H9 (cell line): ENCODE results near the gene THTPA. TPM values are rescaled to one million over a fixed set of nuclear protein-coding genes. Genes with fewer than 3 reads are reported as not detected.

Experiments used
- DNase-seq: peaks from one replicate; pipeline ENCODE4 v3.0.0-alpha.2; 2017
- H2AFZ ChIP-seq: one replicate; pipeline ENCODE4 v1.6.1; 2013; ENCODE audit warnings: mild to moderate bottlenecking, low read length, control low read depth, moderate library complexity
- H2AK5ac ChIP-seq: 2 replicates; pipeline ENCODE4 v1.6.1; 2013; ENCODE audit warnings: low read length, control low read depth, mixed read lengths; ENCODE audit not compliant: insufficient read length
- H2BK120ac ChIP-seq: one replicate; pipeline ENCODE4 v1.6.1; 2013; ENCODE audit warnings: low read depth, mild to moderate bottlenecking, low read length, control low read depth, inconsistent platforms; ENCODE audit not compliant: poor library complexity, severe bottlenecking
- H2BK12ac ChIP-seq: 2 replicates; pipeline ENCODE4 v1.6.1; 2013; ENCODE audit warnings: low read length, control low read depth, mixed read lengths, low read depth; ENCODE audit not compliant: insufficient read length
- H2BK15ac ChIP-seq: 2 replicates; pipeline ENCODE4 v1.6.1; 2013; ENCODE audit warnings: low read depth, low read length, control low read depth
- H2BK20ac ChIP-seq: one replicate; pipeline ENCODE4 v1.6.1; 2013; ENCODE audit warnings: low read depth, mild to moderate bottlenecking, low read length, control low read depth, inconsistent platforms; ENCODE audit not compliant: poor library complexity, severe bottlenecking
- H2BK5ac ChIP-seq: 2 replicates; pipeline ENCODE4 v1.6.1; 2013; ENCODE audit warnings: low read length, control low read depth, mixed read lengths; ENCODE audit not compliant: insufficient read length
- H3K14ac ChIP-seq: 2 replicates; pipeline ENCODE4 v1.6.1; 2013; ENCODE audit warnings: low read length, control low read depth; ENCODE audit not compliant: insufficient read depth
- H3K18ac ChIP-seq: 2 replicates; pipeline ENCODE4 v1.6.1; 2013; ENCODE audit warnings: low read depth, mild to moderate bottlenecking, mixed read lengths, low read length, control low read depth; ENCODE audit not compliant: insufficient read length
- H3K23ac ChIP-seq: 2 replicates; pipeline ENCODE4 v1.6.1; 2013; ENCODE audit warnings: low read length, control low read depth, mixed read lengths, low read depth; ENCODE audit not compliant: insufficient read length
- H3K23me2 ChIP-seq: 2 replicates; pipeline ENCODE4 v1.6.1; 2013; ENCODE audit warnings: low read depth, mild to moderate bottlenecking, mixed read lengths, low read length, control low read depth; ENCODE audit not compliant: insufficient read length, poor library complexity, severe bottlenecking
- H3K27ac ChIP-seq: 2 replicates; pipeline ENCODE4 v1.5.1; 2013; ENCODE audit warnings: low read length, control low read depth, mixed read lengths, low read depth; ENCODE audit not compliant: insufficient read length
- H3K27me3 ChIP-seq: 2 replicates; pipeline ENCODE4 v1.6.1; 2013; ENCODE audit warnings: low read length, control low read depth, inconsistent platforms; ENCODE audit not compliant: insufficient read depth
- H3K4ac ChIP-seq: 2 replicates; pipeline ENCODE4 v1.6.1; 2013; ENCODE audit warnings: low read depth, mild to moderate bottlenecking, control low read depth, inconsistent platforms, low read length, moderate library complexity
- H3K4me1 ChIP-seq: 2 replicates; pipeline ENCODE4 v1.6.1; 2013; ENCODE audit warnings: low read length, control low read depth, inconsistent platforms; ENCODE audit not compliant: insufficient read depth
- H3K4me2 ChIP-seq: 2 replicates; pipeline ENCODE4 v1.6.1; 2013; ENCODE audit warnings: low read length, control low read depth, mixed read lengths; ENCODE audit not compliant: insufficient read length, insufficient read depth
- H3K56ac ChIP-seq: 2 replicates; pipeline ENCODE4 v1.6.1; 2013; ENCODE audit warnings: low read depth, mild to moderate bottlenecking, mixed read lengths, low read length, control low read depth; ENCODE audit not compliant: insufficient read length
- H3K79me1 ChIP-seq: 2 replicates; pipeline ENCODE4 v1.6.1; 2013; ENCODE audit warnings: low read depth, mild to moderate bottlenecking, moderate library complexity, low read length, control low read depth, inconsistent platforms; ENCODE audit not compliant: insufficient read depth, poor library complexity, severe bottlenecking
- H3K79me2 ChIP-seq: 2 replicates; pipeline ENCODE4 v1.6.1; 2013; ENCODE audit warnings: low read length, control low read depth, inconsistent platforms; ENCODE audit not compliant: insufficient read depth
- H3K9ac ChIP-seq: 2 replicates; pipeline ENCODE4 v1.6.1; 2013; ENCODE audit warnings: low read length, control low read depth, mixed read lengths; ENCODE audit not compliant: insufficient read length; ENCODE audit errors: extremely low read depth
- H3K9me3 ChIP-seq: one replicate; pipeline ENCODE4 v1.6.1; 2013; ENCODE audit warnings: low read depth, low read length, inconsistent platforms; ENCODE audit not compliant: control insufficient read depth
- H3T11ph ChIP-seq: one replicate; pipeline ENCODE4 v1.6.1; 2013; ENCODE audit warnings: mild to moderate bottlenecking, low read length, control low read depth, inconsistent platforms
- H4K20me1 ChIP-seq: one replicate; pipeline ENCODE4 v1.6.1; 2013; ENCODE audit not compliant: control insufficient read depth, insufficient read length, insufficient read depth
- H4K5ac ChIP-seq: 2 replicates; pipeline ENCODE4 v1.6.1; 2013; ENCODE audit warnings: low read depth, mild to moderate bottlenecking, mixed read lengths, low read length, control low read depth; ENCODE audit not compliant: insufficient read length
- H4K8ac ChIP-seq: replicated peaks from 2 replicates; pipeline ENCODE4 v1.6.1; 2013; ENCODE audit warnings: low read length, control low read depth, mixed read lengths, low read depth; ENCODE audit not compliant: insufficient read length
- H4K91ac ChIP-seq: 2 replicates; pipeline ENCODE4 v1.6.1; 2013; ENCODE audit warnings: low read depth, mild to moderate bottlenecking, moderate library complexity, mixed read lengths, low read length, control low read depth; ENCODE audit not compliant: insufficient read length
- H3K27ac Mint-ChIP-seq, 3 experiments: 2 replicates in 2 of 3; 3 replicates in 1 of 3; pipeline ENCODE4 v1.8.0; 2020 to 2021; ENCODE audit warnings: mixed read lengths in 3 of 3, mild to moderate bottlenecking in 1 of 3, moderate library complexity in 1 of 3
- H3K27me3 Mint-ChIP-seq: 2 replicates; pipeline ENCODE4 v1.8.0; 2021; ENCODE audit warnings: low read depth, mild to moderate bottlenecking, moderate library complexity, mixed read lengths
- H3K36me3 Mint-ChIP-seq, 3 experiments: 2 replicates in 2 of 3; 3 replicates in 1 of 3; pipeline ENCODE4 v1.8.0; 2020 to 2021; ENCODE audit warnings: low read depth in 3 of 3, mixed read lengths in 3 of 3; ENCODE audit not compliant: insufficient read depth in 1 of 3
- H3K4me1 Mint-ChIP-seq, 2 experiments: 2 replicates each; pipeline ENCODE4 v1.8.0; 2020; ENCODE audit warnings: mixed read lengths in 2 of 2
- H3K4me3 Mint-ChIP-seq, 2 experiments: 2 replicates in 1 of 2; 3 replicates in 1 of 2; pipeline ENCODE4 v1.8.0; 2020 to 2021; ENCODE audit warnings: mild to moderate bottlenecking in 2 of 2, mixed read lengths in 2 of 2, moderate library complexity in 1 of 2
- H3K9me3 Mint-ChIP-seq, 2 experiments: 2 replicates in 1 of 2; 3 replicates in 1 of 2; pipeline ENCODE4 v1.8.0; 2020; ENCODE audit warnings: mild to moderate bottlenecking in 2 of 2, mixed read lengths in 2 of 2, moderate library complexity in 1 of 2
- WGBS: extraction: QIAGEN DNeasy Blood & Tissue Kit; methylation state at CpG from one replicate; pipeline ENCODE4 v1.1.7; 2013; ENCODE audit warnings: missing lambda C conversion rate, low lambda C conversion rate, mixed read lengths; ENCODE audit not compliant: insufficient read length; ENCODE audit errors: extremely low coverage; 5-methylcytosine and 5-hydroxymethylcytosine counted together
- total RNA-seq: library from RNA; stranded (reverse); gene quantifications from 2 replicates; pipeline ENCODE4 v1.2.1, GENCODE V29; 2021
- TF ChIP-seq, protein P1 (sequence below): fragments of 200-600 bp; sonication (generic); conservative IDR thresholded peaks from 3 replicates; pipeline ENCODE4 v1.8.0; 2021; ENCODE audit warnings: antibody characterized with exemption, mild to moderate bottlenecking

THTPA gene
- total RNA-seq, 1 experiment from 2014 or later: 15.6 TPM

GRCh38 chr14:23532658-23533057 lies 23.4 kb upstream of the THTPA start:
- H3K4me3 Mint-ChIP-seq: no peak overlapping the region
- Histone ChIP-seq H3K14ac (no peak overlapping the region), H3K79me2 (no peaks in the 10 kb centered on the region), H3K56ac (no peak overlapping the region), H2BK120ac (no peak overlapping the region), H2BK5ac (no peak overlapping the region), H2BK15ac (no peak overlapping the region), H2AFZ (no peak overlapping the region), H4K5ac (no peak overlapping the region), H3K27me3 (no peaks in the 10 kb centered on the region), H2BK20ac (no peak overlapping the region), H2AK5ac (no peak overlapping the region), H3K4me1 (peaks cover 3% of the 10 kb centered on the region; the same call in 1 of the 2 replicates), H3K18ac (no peak overlapping the region), H3K4me2 (no peak overlapping the region), H3K79me1 (no peaks in the 10 kb centered on the region), H2BK12ac (no peak overlapping the region), H4K8ac (no peak overlapping the region), H3K23me2 (peaks cover 2% of the 10 kb centered on the region), H3K9me3 (no peaks in the 10 kb centered on the region), H3K4ac (no peak overlapping the region), H3K9ac (no peak overlapping the region), H3K23ac (no peak overlapping the region), H4K91ac (no peak overlapping the region), H3K27ac (no peak overlapping the region), H3T11ph (no peak overlapping the region), H4K20me1 (no peaks in the 10 kb centered on the region)
- DNase-seq: no peak
- H3K36me3 Mint-ChIP-seq: peaks cover 43 to 57% (median 56%) of the 10 kb centered on the region in 3 experiments; a peak in 6 of 7 replicates
- H3K27me3 Mint-ChIP-seq: no peaks in the 10 kb centered on the region
- no peak overlapping the region; a peak in 1 of 7 replicates for H3K27ac Mint-ChIP-seq
- H3K9me3 Mint-ChIP-seq: no peaks in the 10 kb centered on the region; a peak in 1 of 5 replicates
- no CpG with 5 or more reads among the region's 7 CpGs for WGBS
- H3K4me1 Mint-ChIP-seq: peaks cover 34 to 39% of the 10 kb centered on the region in 2 experiments
- TF ChIP-seq, protein P1, sequence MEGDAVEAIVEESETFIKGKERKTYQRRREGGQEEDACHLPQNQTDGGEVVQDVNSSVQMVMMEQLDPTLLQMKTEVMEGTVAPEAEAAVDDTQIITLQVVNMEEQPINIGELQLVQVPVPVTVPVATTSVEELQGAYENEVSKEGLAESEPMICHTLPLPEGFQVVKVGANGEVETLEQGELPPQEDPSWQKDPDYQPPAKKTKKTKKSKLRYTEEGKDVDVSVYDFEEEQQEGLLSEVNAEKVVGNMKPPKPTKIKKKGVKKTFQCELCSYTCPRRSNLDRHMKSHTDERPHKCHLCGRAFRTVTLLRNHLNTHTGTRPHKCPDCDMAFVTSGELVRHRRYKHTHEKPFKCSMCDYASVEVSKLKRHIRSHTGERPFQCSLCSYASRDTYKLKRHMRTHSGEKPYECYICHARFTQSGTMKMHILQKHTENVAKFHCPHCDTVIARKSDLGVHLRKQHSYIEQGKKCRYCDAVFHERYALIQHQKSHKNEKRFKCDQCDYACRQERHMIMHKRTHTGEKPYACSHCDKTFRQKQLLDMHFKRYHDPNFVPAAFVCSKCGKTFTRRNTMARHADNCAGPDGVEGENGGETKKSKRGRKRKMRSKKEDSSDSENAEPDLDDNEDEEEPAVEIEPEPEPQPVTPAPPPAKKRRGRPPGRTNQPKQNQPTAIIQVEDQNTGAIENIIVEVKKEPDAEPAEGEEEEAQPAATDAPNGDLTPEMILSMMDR: no peak
